ENCODE results near the gene GPR183. TPM values are rescaled to one million over a fixed set of nuclear protein-coding genes. Genes with fewer than 3 reads are reported as not detected.

The GPR183 gene
- total RNA-seq, 4 donors from 2014 or later, result 17.2 to 73.5 (median 42.7) TPM

DNA sequence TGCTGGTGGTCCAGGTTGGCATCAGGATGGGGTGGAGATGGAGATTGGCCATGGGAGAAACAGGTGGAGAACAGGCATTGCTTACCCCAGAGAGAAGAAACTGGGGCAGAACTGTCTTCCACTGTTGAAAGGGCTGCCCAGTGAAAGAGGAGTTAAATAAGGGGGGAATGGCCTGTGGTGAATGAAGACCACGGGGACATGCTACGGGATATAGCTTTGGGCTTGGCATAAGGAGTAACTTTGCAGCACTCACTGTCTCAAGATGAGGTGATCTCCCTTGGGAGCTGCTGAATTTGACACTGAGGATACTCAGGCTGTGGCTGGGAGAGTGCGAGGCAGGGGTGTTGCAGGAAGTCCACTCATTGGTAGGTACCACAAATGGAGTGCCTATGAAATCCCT lies 38.4 kb downstream of the GPR183 start:
- TF ChIP-seq, protein P1, sequence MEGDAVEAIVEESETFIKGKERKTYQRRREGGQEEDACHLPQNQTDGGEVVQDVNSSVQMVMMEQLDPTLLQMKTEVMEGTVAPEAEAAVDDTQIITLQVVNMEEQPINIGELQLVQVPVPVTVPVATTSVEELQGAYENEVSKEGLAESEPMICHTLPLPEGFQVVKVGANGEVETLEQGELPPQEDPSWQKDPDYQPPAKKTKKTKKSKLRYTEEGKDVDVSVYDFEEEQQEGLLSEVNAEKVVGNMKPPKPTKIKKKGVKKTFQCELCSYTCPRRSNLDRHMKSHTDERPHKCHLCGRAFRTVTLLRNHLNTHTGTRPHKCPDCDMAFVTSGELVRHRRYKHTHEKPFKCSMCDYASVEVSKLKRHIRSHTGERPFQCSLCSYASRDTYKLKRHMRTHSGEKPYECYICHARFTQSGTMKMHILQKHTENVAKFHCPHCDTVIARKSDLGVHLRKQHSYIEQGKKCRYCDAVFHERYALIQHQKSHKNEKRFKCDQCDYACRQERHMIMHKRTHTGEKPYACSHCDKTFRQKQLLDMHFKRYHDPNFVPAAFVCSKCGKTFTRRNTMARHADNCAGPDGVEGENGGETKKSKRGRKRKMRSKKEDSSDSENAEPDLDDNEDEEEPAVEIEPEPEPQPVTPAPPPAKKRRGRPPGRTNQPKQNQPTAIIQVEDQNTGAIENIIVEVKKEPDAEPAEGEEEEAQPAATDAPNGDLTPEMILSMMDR (IDR thresholded peaks at IDR 0.05), result no peak
- no peak for DNase-seq (ENCODE audit: low spot score)

DNA sequence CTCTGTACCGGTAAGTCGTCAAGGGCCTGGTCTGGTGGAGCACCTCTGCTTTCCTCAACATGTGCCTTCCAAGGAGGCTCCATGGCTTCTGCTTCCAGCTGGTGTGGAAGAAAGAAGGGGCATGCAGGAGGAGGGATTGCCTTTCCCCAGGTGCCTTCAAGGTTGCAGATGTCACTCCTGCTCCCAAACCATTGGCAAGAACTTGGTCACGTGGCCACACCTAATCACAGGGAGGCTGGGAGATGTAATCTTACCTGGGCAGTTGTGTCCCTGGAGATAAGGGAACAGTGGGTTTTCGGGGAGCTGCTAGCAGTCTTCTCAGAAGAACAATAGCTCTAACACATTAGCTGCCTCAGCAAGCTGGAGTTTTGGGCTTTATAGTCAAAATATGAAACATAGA lies 39.3 kb downstream of the GPR183 start:
- DNase-seq (ENCODE audit: low spot score), result no peak
- TF ChIP-seq, protein P1 (IDR thresholded peaks at IDR 0.05), result no peak
- no peak for ATAC-seq (ENCODE audit: low FRiP score)

More for the DNA sequence above, 38.4 kb downstream of the GPR183 start:
- ATAC-seq (ENCODE audit: low FRiP score), result no peak

DNA sequence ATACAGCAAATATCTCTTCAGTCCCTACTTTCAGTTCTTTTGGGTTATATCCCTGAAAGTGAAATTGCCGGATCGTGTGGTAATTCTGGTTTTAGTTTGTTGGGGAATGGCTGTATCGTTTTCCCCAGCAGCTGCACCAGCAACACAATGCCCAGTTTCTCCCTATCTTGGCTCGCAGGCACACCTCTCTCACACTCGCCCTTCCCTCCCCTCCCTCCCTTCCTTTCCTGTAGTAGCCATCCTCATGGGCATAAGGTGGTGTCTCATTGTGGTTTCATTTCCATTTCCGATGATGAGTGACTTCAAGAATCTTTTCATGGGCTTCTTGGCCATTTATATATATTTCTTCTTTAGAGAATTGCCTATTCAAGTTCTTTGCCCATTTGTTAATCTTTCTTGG lies 40.4 kb downstream of the GPR183 start:
- TF ChIP-seq, protein P1 (IDR thresholded peaks at IDR 0.05), result no peak
- DNase-seq (ENCODE audit: low spot score), result no peak
- no peak for ATAC-seq (ENCODE audit: low FRiP score)

DNA sequence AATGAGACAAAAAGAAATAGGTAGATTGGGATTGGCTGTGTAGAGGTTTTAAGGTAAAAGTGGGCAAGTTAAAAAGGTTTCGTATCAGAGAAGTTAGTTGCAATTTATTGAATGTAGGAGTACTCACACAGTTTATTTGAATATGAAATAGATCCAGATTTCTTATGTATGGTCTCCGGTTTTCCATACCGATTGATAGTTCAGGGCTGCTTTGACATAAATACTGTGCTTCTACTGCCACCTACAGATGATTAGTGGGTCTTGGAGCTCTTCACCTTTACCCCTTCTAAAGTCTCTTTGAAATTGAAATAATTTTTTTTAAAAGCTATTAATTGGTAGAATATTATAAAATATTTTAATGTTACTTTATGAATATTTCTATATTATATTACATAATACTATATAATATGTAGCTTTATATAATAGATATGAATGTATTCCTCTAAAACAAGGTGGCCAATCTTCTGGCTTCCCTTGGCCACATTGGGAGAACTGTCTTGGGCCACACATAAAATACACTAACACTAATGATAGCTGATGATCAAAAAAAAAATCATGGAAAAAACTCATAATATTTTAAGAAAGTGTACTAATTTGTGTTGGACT lies 41.3 kb downstream of the GPR183 start:
- no peak for ATAC-seq (ENCODE audit: low FRiP score)
- DNase-seq (ENCODE audit: low spot score), result no peak
- TF ChIP-seq, protein P1 (IDR thresholded peaks at IDR 0.05), result no peak

DNA sequence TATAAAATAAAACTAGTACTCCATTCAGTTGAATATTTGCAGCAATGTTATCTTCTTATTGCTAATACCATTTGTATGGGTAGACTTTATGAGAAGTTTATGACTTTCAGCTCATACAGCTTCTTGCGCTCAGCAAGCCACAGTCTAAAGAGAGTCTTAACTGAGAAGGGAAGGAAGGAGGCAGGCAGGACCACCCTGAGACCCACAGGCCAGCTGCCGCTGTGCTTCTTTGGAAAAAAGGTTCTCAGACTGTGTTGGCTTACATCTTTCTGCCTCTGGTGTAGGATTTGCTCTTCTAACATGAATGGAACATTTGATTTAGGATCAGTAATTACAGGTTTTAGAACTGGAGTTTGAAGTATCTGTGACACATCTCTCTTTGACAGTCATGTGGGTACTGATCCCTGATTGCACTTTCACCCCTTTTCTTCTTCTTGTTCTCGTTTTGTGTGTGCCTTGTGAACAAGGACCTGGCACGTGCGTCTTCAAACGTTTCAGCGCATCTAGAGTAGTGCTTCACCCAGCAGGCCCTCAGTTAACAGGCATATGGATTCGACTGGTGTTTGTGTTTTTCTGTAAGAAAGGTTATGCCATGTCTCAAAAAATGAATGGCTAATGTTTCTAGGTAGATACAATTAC lies 41.9 kb downstream of the GPR183 start:
- no peak for DNase-seq (ENCODE audit: low spot score)
- ATAC-seq (ENCODE audit: low FRiP score), result no peak

DNA sequence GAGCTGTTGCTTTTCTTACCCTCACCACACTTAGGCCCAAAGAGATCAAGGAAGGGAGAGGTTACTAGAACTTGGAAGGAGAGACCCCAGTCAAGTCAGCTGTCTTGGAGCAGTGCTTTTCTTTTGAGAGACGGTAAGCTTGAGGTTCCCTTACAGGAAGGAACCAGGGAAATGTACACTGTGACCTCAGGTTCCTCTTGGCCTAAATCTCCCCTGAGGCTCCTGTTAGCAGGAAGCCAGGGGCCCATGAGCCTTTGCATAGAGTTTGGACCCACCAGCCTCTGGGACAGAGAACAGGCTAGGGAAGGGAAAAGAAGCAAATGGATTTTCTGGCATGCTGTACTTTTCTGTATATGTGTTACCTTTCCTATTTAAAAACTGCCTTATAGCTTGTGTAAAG lies 43.1 kb downstream of the GPR183 start:
- TF ChIP-seq, protein P1 (IDR thresholded peaks at IDR 0.05), result no peak
- ATAC-seq (ENCODE audit: low FRiP score), result no peak
- DNase-seq (ENCODE audit: low spot score), result no peak

More for the DNA sequence above, 41.9 kb downstream of the GPR183 start:
- TF ChIP-seq, protein P1 (IDR thresholded peaks at IDR 0.05), result no peak
